OCI-LY1 (cell line): ENCODE data around the gene NRG2.

Experiments
- H2AFZ ChIP-seq: fragments of 200-600 bp; sonication (generic), shearing (Covaris generic); 2 replicates; pipeline ENCODE4 v1.6.0; 2014; ENCODE audit warnings: antibody characterized with exemption, mild to moderate bottlenecking, low read length
- H3F3A ChIP-seq: fragments of 200-600 bp; sonication (generic), shearing (Covaris generic); 2 replicates; pipeline ENCODE4 v1.6.0; 2014; ENCODE audit warnings: mild to moderate bottlenecking, antibody characterized with exemption, low read length, moderate library complexity; ENCODE audit not compliant: insufficient read depth
- H3K27ac ChIP-seq: fragments of 200-600 bp; sonication (generic); 2 replicates; pipeline ENCODE4 v1.5.1; 2014; ENCODE audit warnings: low read length, mixed run types, mild to moderate bottlenecking, low read depth; ENCODE audit not compliant: poor library complexity, severe bottlenecking
- H3K27me3 ChIP-seq: fragments of 200-600 bp; sonication (generic); 2 replicates; pipeline ENCODE4 v1.6.0; 2014; ENCODE audit warnings: antibody characterized with exemption, mild to moderate bottlenecking, low read length, moderate library complexity; ENCODE audit not compliant: insufficient read depth
- H3K36me3 ChIP-seq: fragments of 200-600 bp; sonication (generic); 2 replicates; pipeline ENCODE4 v1.6.1; 2014; ENCODE audit warnings: mild to moderate bottlenecking, antibody characterized with exemption, low read length, moderate library complexity, mixed read lengths; ENCODE audit not compliant: insufficient read depth
- H3K4me1 ChIP-seq: fragments of 200-600 bp; sonication (generic); 2 replicates; pipeline ENCODE4 v1.5.1; 2014; ENCODE audit warnings: mild to moderate bottlenecking, low read length, moderate library complexity; ENCODE audit not compliant: insufficient read depth, severe bottlenecking
- H3K4me2 ChIP-seq: fragments of 200-600 bp; sonication (generic), shearing (Covaris generic); 2 replicates; pipeline ENCODE4 v1.6.1; 2014; ENCODE audit warnings: low read length
- H3K4me3 ChIP-seq: fragments of 200-600 bp; sonication (generic); 2 replicates; pipeline ENCODE4 v1.5.1; 2014; ENCODE audit warnings: low read length, low read depth, mild to moderate bottlenecking, mixed read lengths; ENCODE audit not compliant: poor library complexity, severe bottlenecking
- H3K79me2 ChIP-seq: fragments of 200-600 bp; shearing (Covaris generic); 2 replicates; pipeline ENCODE4 v1.6.1; 2016; ENCODE audit warnings: mixed run types, low read length, mixed read lengths; ENCODE audit not compliant: insufficient read depth
- H3K9ac ChIP-seq: fragments of 200-600 bp; sonication (generic), shearing (Covaris generic); 2 replicates; pipeline ENCODE4 v1.6.1; 2014; ENCODE audit warnings: mild to moderate bottlenecking, low read length, mixed read lengths
- H3K9me2 ChIP-seq: fragments of 200-600 bp; sonication (generic), shearing (Covaris generic); 2 replicates; pipeline ENCODE4 v1.6.1; 2014; ENCODE audit warnings: low read depth, mild to moderate bottlenecking, low read length, mixed read lengths
- H3K9me3 ChIP-seq: fragments of 200-600 bp; shearing (Covaris generic); 2 replicates; pipeline ENCODE4 v1.6.1; 2014; ENCODE audit warnings: low read length, mixed read lengths
- H4K20me1 ChIP-seq: fragments of 200-600 bp; sonication (generic), shearing (Covaris generic); 2 replicates; pipeline ENCODE4 v1.6.0; 2016; ENCODE audit warnings: mild to moderate bottlenecking, low read length; ENCODE audit not compliant: insufficient read depth
- EZH2 ChIP-seq: fragments of 200-600 bp; sonication (generic), shearing (Covaris generic); IDR thresholded peaks from 2 replicates; pipeline ENCODE4 v1.8.0; 2017; ENCODE audit warnings: borderline replicate concordance, mixed run types, mild to moderate bottlenecking, antibody characterized with exemption, low read length, moderate library complexity, mixed read lengths
- TF ChIP-seq, protein P1 (sequence below): fragments of 200-600 bp; sonication (generic), shearing (Covaris generic); IDR thresholded peaks from 2 replicates; pipeline ENCODE4 v1.5.1; 2017; ENCODE audit warnings: mild to moderate bottlenecking, antibody characterized with exemption, low read length, moderate library complexity, mixed read lengths

The NRG2 gene

DNA sequence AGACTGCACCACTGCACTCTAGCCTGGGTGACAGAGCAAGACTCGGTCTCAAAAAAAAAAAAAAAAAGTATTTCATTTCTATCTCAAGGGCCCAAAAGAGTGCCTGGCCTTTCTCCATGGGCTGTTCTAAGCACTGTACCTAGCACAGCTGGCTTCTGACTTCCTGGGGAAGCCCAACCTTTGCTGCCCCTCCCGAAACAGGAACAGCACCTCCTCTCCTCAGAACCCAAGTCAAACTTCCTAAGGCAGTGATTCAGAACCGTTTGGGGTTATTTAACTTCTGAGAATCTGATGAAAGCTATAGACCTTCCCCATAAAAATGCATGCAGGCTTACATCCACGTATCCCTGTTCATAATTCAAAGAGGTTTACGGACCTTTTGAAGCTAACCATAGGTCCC, 57.8 kb downstream of the NRG2 start:
- no peaks in the 10 kb centered on the region for H3K9me3 ChIP-seq
- H3F3A ChIP-seq: no peaks in the 10 kb centered on the region
- H3K79me2 ChIP-seq: no peaks in the 10 kb centered on the region
- no peak overlapping the region for H3K9ac ChIP-seq
- no peaks in the 10 kb centered on the region for H4K20me1 ChIP-seq
- no peaks in the 10 kb centered on the region; the same call in 1 of the 2 replicates for H3K27me3 ChIP-seq
- H2AFZ ChIP-seq: no peak overlapping the region
- H3K27ac ChIP-seq: no peak overlapping the region
- no peaks in the 10 kb centered on the region for H3K9me2 ChIP-seq
- H3K4me3 ChIP-seq: no peak overlapping the region
- no peaks in the 10 kb centered on the region for H3K4me1 ChIP-seq
- TF ChIP-seq EZH2: no peak
- TF ChIP-seq, protein P1, sequence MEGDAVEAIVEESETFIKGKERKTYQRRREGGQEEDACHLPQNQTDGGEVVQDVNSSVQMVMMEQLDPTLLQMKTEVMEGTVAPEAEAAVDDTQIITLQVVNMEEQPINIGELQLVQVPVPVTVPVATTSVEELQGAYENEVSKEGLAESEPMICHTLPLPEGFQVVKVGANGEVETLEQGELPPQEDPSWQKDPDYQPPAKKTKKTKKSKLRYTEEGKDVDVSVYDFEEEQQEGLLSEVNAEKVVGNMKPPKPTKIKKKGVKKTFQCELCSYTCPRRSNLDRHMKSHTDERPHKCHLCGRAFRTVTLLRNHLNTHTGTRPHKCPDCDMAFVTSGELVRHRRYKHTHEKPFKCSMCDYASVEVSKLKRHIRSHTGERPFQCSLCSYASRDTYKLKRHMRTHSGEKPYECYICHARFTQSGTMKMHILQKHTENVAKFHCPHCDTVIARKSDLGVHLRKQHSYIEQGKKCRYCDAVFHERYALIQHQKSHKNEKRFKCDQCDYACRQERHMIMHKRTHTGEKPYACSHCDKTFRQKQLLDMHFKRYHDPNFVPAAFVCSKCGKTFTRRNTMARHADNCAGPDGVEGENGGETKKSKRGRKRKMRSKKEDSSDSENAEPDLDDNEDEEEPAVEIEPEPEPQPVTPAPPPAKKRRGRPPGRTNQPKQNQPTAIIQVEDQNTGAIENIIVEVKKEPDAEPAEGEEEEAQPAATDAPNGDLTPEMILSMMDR: no peak
- H3K4me2 ChIP-seq: no peak overlapping the region
- no peaks in the 10 kb centered on the region for H3K36me3 ChIP-seq

DNA sequence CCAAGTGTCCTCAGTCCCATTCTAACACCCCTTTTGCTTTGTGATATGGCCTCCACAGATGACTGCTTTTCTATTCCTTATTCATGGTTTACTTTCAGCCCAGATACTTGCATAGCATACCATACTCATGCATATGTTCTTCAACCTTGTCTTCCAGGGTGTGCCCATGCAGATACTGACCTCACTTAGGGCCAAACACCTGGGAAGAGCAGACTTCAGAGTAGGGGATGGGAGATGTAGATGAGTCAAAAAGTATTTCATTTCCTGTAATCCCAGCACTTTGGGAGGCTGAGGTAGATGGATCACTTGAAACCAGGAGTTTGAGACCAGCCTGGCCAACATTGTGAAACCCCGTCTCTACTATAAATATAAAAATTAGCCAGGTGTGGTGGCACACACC, 58.3 kb downstream of the NRG2 start:
- Histone ChIP-seq H3K4me3 (no peak overlapping the region), H3F3A (no peaks in the 10 kb centered on the region), H3K9ac (no peak overlapping the region), H4K20me1 (no peaks in the 10 kb centered on the region), H3K36me3 (no peaks in the 10 kb centered on the region), H3K9me3 (no peaks in the 10 kb centered on the region), H3K27me3 (no peaks in the 10 kb centered on the region; the same call in 1 of the 2 replicates), H3K4me2 (no peak overlapping the region), H3K79me2 (no peaks in the 10 kb centered on the region), H3K27ac (no peak overlapping the region), H3K4me1 (no peaks in the 10 kb centered on the region), H3K9me2 (no peaks in the 10 kb centered on the region), H2AFZ (no peak overlapping the region)
- TF ChIP-seq, protein P1: no peak
- TF ChIP-seq EZH2: no peak

DNA sequence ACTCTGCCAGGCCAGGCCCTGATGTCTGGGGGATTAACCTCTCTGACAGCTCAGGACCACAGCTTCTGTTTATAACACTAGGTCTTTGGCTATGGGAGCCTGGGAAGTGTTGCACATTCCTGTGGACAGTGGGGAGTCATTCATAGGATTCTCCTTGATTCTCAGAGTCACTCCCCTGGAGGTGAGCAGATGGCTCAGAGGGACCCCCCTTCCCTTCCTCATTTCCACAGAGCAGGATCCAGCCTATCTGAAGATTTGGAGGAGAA, 60.2 kb downstream of the NRG2 start:
- Histone ChIP-seq H3K4me1 (no peaks in the 10 kb centered on the region), H4K20me1 (no peaks in the 10 kb centered on the region), H3K9me2 (no peaks in the 10 kb centered on the region), H3K9ac (no peak overlapping the region), H3K79me2 (no peaks in the 10 kb centered on the region), H2AFZ (no peak overlapping the region), H3K27me3 (no peaks in the 10 kb centered on the region; the same call in 1 of the 2 replicates), H3F3A (no peaks in the 10 kb centered on the region), H3K4me3 (no peak overlapping the region), H3K36me3 (no peaks in the 10 kb centered on the region), H3K9me3 (no peaks in the 10 kb centered on the region), H3K4me2 (no peak overlapping the region), H3K27ac (no peak overlapping the region)
- TF ChIP-seq EZH2: no peak
- TF ChIP-seq, protein P1: no peak
